ENCODE results near the gene MACROD2.
"Not testable (repeated sequence)": the region's sequence is repeated elsewhere in the genome, so short reads cannot be mapped to it uniquely, and the experiment has no call there.

The MACROD2 gene

GRCh38 chr20:14193885-14194284, 198.6 kb downstream of the MACROD2 start:
- no peak for DNase-seq

GRCh38 chr20:14197097-14197496, 201.8 kb downstream of the MACROD2 start:
- DNase-seq: no peak

GRCh38 chr20:14198416-14198815, 203.1 kb downstream of the MACROD2 start:
- DNase-seq: no peak

- DNase-seq: no peak
Measured at GRCh38 chr20:14199111-14199510, 203.8 kb downstream of the MACROD2 start.

- DNase-seq: no peak
Measured at GRCh38 chr20:14203657-14204056, 208.3 kb downstream of the MACROD2 start.

- no peak for DNase-seq
Measured at GRCh38 chr20:14207591-14207990, 212.3 kb downstream of the MACROD2 start.

- DNase-seq: no peak
Measured at GRCh38 chr20:14208956-14209355, 213.6 kb downstream of the MACROD2 start.

GRCh38 chr20:14210146-14210545, 214.8 kb downstream of the MACROD2 start:
- no peak for DNase-seq

GRCh38 chr20:14214046-14214445, 218.7 kb downstream of the MACROD2 start:
- no peak for DNase-seq

- DNase-seq: not testable (repeated sequence)
Measured at GRCh38 chr20:14215880-14216279, 220.6 kb downstream of the MACROD2 start.

- no peak for DNase-seq
Measured at GRCh38 chr20:14219801-14220461, 224.6 kb downstream of the MACROD2 start.

- no peak for DNase-seq
Measured at GRCh38 chr20:14220986-14221385, 225.7 kb downstream of the MACROD2 start.

GRCh38 chr20:14223806-14224205, 228.5 kb downstream of the MACROD2 start:
- DNase-seq: no peak

GRCh38 chr20:14226051-14227049, 231.0 kb downstream of the MACROD2 start:
- not testable (repeated sequence) for DNase-seq

- DNase-seq: no peak
Measured at GRCh38 chr20:14232650-14233049, 237.3 kb downstream of the MACROD2 start.

- DNase-seq: no peak
Measured at GRCh38 chr20:14234666-14235295, 239.5 kb downstream of the MACROD2 start.

GRCh38 chr20:14235355-14235754, 240.0 kb downstream of the MACROD2 start:
- DNase-seq: no peak

- no peak for DNase-seq
Measured at GRCh38 chr20:14245368-14245970, 250.2 kb downstream of the MACROD2 start.

- no peak for DNase-seq
Measured at GRCh38 chr20:14259689-14260088, 264.4 kb downstream of the MACROD2 start.

- no peak for DNase-seq
Measured at GRCh38 chr20:14260367-14260766, 265.1 kb downstream of the MACROD2 start.

GRCh38 chr20:14264869-14265268, 269.6 kb downstream of the MACROD2 start:
- no peak for DNase-seq

- no peak for DNase-seq
Measured at GRCh38 chr20:14266246-14266645, 270.9 kb downstream of the MACROD2 start.

- DNase-seq: not testable (repeated sequence)
Measured at GRCh38 chr20:14270751-14271150, 275.4 kb downstream of the MACROD2 start.

All from central memory CD4-positive, alpha-beta T cell (primary cell).